Measurements from ENCODE around the gene TMEM39A. TPM values are rescaled to one million over a fixed set of nuclear protein-coding genes. Genes with fewer than 3 reads are reported as not detected.

The TMEM39A gene
- total RNA-seq = 10 to 100 TPM; 35.4 to 59.5 (median 38.7) TPM
- total RNA-seq (2013) = 30.3 TPM
- 29.7 to 65.2 (median 41.8) reads per million in 29 experiments for total RNA-seq

DNA sequence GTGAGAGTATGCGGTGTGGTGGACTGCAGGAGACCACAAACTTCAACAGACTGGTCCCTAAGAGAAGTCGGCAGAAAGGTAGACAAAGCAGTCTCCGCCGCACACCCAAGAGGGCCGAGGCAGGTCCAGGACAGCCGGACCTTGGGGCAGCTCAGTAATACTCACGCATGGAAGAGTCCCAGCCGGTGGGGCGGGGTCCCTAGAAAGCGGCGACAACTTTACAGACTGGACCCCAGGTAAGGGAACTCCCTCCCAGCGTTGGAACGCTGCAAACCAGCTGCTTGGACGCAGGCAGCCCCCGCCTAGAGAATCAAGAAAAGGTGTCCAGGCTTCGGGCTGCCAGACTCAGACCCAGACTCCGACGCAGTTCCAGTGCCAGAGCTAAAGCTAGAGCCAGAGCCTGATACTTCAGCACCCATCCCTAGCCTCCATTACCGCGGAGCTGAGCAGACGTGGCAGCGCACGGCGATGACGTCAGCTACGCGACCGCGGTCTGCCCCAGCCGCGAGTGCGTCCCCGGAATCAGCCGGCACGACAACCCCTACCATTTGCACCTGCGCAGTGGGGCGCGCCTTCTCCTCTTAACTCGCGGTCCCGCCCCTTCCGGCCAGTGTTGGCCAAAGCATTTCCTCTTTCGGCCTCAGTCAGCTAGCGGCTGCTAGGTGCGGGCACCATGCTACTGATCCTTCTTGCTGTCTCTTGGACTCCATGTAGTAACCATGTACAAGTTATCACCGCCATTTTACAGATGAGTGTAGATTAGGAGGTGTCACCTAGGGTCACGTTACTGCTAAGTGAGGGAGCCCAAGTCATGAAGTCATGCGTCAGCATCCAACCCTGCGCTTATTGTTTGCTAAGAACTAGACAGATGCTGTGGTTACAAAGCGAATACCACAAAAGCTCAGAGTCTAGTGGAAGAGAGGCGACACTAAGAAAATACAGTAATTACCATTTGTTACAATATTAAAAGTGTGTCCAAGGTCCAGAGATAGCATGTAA lies at the start of gene TMEM39A:
Gene TMEM39A, minus strand, starts transcription at position 445 of the 999 bp plus-strand sequence. CDS start 1,541 bp downstream, outside the sequence.
- H3K27me3 ChIP-seq (replicated peaks in 1 of 2; ENCODE audit: control insufficient read depth in 2 of 2, extremely low read depth in 1 of 2, insufficient read depth in 2 of 2, low read length in 1 of 2) = no peaks in the 10 kb centered on the region
- POLR2A ChIA-PET = interaction anchor here (0.5 to 3.1 kb wide), 28 partner anchors 8 to 886 kb away, joined by 3 to 32 read pairs (median 4); partner anchors contain the start of genes TIMMDC1 (in 2 of the 2), ARHGAP31 (in 1 of the 2), B4GALT4 (in 1 of the 2) and LRRC58 (in 1 of the 2)
- Mint-ChIP-seq H3K9me3 (peaks cover 0 to 5% (median 0%) of the 10 kb centered on the region in 3 donors), H3K27ac (peak within 1 kb of the TSS; percentile 97 to 98), H3K4me3 (peak within 1 kb of the TSS; percentile 94 to 96 (median 94)), H3K27me3 (no peaks in the 10 kb centered on the region), H3K4me1 (peaks cover 37 to 50% (median 41%) of the 10 kb centered on the region in 3 donors), H3K36me3 (peaks cover 18% of the 10 kb centered on the region)
- no peaks in the 10 kb centered on the region for H3K9me3 ChIP-seq
- DNase-seq = peak; percentile 97 to 100 (median 98)
- peak within 1 kb of the TSS; percentile 97 to 99 for H3K4me3 ChIP-seq (ENCODE audit: control insufficient read depth in 1 of 2, extremely low read depth in 1 of 2, low read length in 1 of 2)
- peak; percentile 84 to 92 (median 89) for ATAC-seq (replicated peaks in 1 of 4)
- H3K36me3 ChIP-seq (ENCODE audit: control insufficient read depth in 2 of 2, extremely low read depth in 1 of 2, insufficient read depth in 1 of 2, low read length in 1 of 2) = peaks cover 0 to 28% of the 10 kb centered on the region in 2 donors
- WGBS (ENCODE audit: insufficient coverage) = under 1% methylated on average over 43 of the region's 51 CpGs
- peaks cover 10 to 23% of the 10 kb centered on the region in 2 experiments for H3K4me1 ChIP-seq (ENCODE audit: control insufficient read depth in 1 of 2, extremely low read depth in 1 of 2, insufficient read depth in 2 of 2, low read length in 2 of 2)
- peak within 1 kb of the TSS; percentile 88 for H3K27ac ChIP-seq (ENCODE audit: low read length)
- CTCF ChIA-PET = interaction anchor here (0.6 to 1.7 kb wide), 4 partner anchors 10 to 887 kb away, joined by 3 to 4 read pairs (median 3); no protein-coding TSS in a partner anchor

DNA sequence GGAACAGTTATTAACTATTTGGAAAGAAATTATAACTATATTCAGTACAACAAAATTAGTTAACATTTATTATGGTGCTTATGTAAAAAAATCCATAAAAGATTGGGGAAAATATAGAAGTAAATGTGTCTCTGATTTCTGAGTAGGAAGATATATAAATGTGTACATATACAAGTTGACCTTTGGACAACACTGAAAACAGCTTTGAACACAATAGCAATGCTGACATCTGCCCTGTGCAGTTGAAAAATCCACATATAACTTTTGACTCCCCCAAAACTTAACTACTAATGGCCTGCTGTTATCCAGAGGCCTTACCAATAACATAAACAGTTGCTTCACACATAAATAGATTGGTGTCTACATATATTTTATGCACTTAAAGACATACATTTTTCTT lies 47.3 kb upstream of the TMEM39A start:
- no peak for DNase-seq
- Mint-ChIP-seq H3K9me3 (no peaks in the 10 kb centered on the region), H3K4me3 (no peak overlapping the region), H3K36me3 (peaks cover 64% of the 10 kb centered on the region), H3K27ac (no peak overlapping the region), H3K27me3 (no peaks in the 10 kb centered on the region), H3K4me1 (peaks cover 24 to 30% (median 24%) of the 10 kb centered on the region in 3 donors)
- Histone ChIP-seq H3K27ac (ENCODE audit: low read length) (no peak overlapping the region), H3K9me3 (no peaks in the 10 kb centered on the region), H3K4me1 (ENCODE audit: control insufficient read depth in 1 of 2, extremely low read depth in 1 of 2, insufficient read depth in 2 of 2, low read length in 2 of 2) (peaks cover 0 to 9% of the 10 kb centered on the region in 2 experiments), H3K27me3 (replicated peaks in 1 of 2; ENCODE audit: control insufficient read depth in 2 of 2, extremely low read depth in 1 of 2, insufficient read depth in 2 of 2, low read length in 1 of 2) (no peaks in the 10 kb centered on the region), H3K4me3 (ENCODE audit: control insufficient read depth in 1 of 2, extremely low read depth in 1 of 2, low read length in 1 of 2) (no peak overlapping the region), H3K36me3 (ENCODE audit: control insufficient read depth in 2 of 2, extremely low read depth in 1 of 2, insufficient read depth in 1 of 2, low read length in 1 of 2) (peaks cover 5 to 55% of the 10 kb centered on the region in 2 donors)
- CTCF ChIA-PET = interaction anchor here in 1 of 2 donors (0.7 kb wide), 1 partner anchor 946 kb away, joined by 3 read pairs; no protein-coding TSS in a partner anchor
- POLR2A ChIA-PET = no interaction called here
- ATAC-seq (replicated peaks in 1 of 4) = no peak

- Histone ChIP-seq H3K27me3 (replicated peaks in 1 of 2; ENCODE audit: control insufficient read depth in 2 of 2, extremely low read depth in 1 of 2, insufficient read depth in 2 of 2, low read length in 1 of 2) (no peaks in the 10 kb centered on the region), H3K4me3 (ENCODE audit: control insufficient read depth in 1 of 2, extremely low read depth in 1 of 2, low read length in 1 of 2) (no peak overlapping the region), H3K36me3 (ENCODE audit: control insufficient read depth in 2 of 2, extremely low read depth in 1 of 2, insufficient read depth in 1 of 2, low read length in 1 of 2) (peaks cover 5 to 41% of the 10 kb centered on the region in 2 donors), H3K27ac (ENCODE audit: low read length) (peak overlapping the region; percentile 24), H3K9me3 (no peaks in the 10 kb centered on the region), H3K4me1 (ENCODE audit: control insufficient read depth in 1 of 2, extremely low read depth in 1 of 2, insufficient read depth in 2 of 2, low read length in 2 of 2) (peaks cover 0 to 9% of the 10 kb centered on the region in 2 experiments)
- POLR2A ChIA-PET = interaction anchor here in 1 of 2 donors (0.6 kb wide), 1 partner anchor 35 kb away, joined by 3 read pairs; no protein-coding TSS in a partner anchor
- Mint-ChIP-seq H3K4me3 (no peak overlapping the region), H3K36me3 (peaks cover 57% of the 10 kb centered on the region), H3K9me3 (no peaks in the 10 kb centered on the region), H3K4me1 (peaks cover 29 to 34% (median 29%) of the 10 kb centered on the region in 3 donors), H3K27ac (peak overlapping the region in 1 of 2 donors; percentile 42), H3K27me3 (no peaks in the 10 kb centered on the region)
- no CpG with 5 or more reads among the region's 1 CpG for WGBS (ENCODE audit: insufficient coverage)
- peak in 1 of 35 experiments; percentile 21 for DNase-seq
- CTCF ChIA-PET = interaction anchor here in 1 of 2 donors (1.0 kb wide), 1 partner anchor 10 kb away, joined by 4 read pairs; the partner anchor contains the start of gene TIMMDC1
- no peak for ATAC-seq (replicated peaks in 1 of 4)
Measured at GRCh38 chr3:119508172-119508845, 44.9 kb upstream of the TMEM39A start.

GRCh38 chr3:119507404-119507803 lies 44.0 kb upstream of the TMEM39A start:
- Mint-ChIP-seq H3K4me3 (peak overlapping the region in 1 of 3 donors; percentile 12), H3K36me3 (peaks cover 50% of the 10 kb centered on the region), H3K9me3 (no peaks in the 10 kb centered on the region), H3K4me1 (peaks cover 29 to 34% (median 33%) of the 10 kb centered on the region in 3 donors), H3K27ac (peak overlapping the region in 1 of 2 donors; percentile 1), H3K27me3 (no peaks in the 10 kb centered on the region)
- CTCF ChIA-PET = no interaction called here
- WGBS (ENCODE audit: insufficient coverage) = no CpG with 5 or more reads among the region's 2 CpGs
- ATAC-seq (replicated peaks in 1 of 4) = no peak
- POLR2A ChIA-PET = interaction anchor here (0.6 to 0.8 kb wide), 2 partner anchors 9 to 39 kb away, joined by 3 to 4 read pairs; partner anchors contain the start of gene TIMMDC1 (in 1 of the 2)
- Histone ChIP-seq H3K36me3 (ENCODE audit: control insufficient read depth in 2 of 2, extremely low read depth in 1 of 2, insufficient read depth in 1 of 2, low read length in 1 of 2) (peaks cover 5 to 34% of the 10 kb centered on the region in 2 donors), H3K27me3 (replicated peaks in 1 of 2; ENCODE audit: control insufficient read depth in 2 of 2, extremely low read depth in 1 of 2, insufficient read depth in 2 of 2, low read length in 1 of 2) (no peaks in the 10 kb centered on the region), H3K4me1 (ENCODE audit: control insufficient read depth in 1 of 2, extremely low read depth in 1 of 2, insufficient read depth in 2 of 2, low read length in 2 of 2) (peaks cover 0 to 9% of the 10 kb centered on the region in 2 experiments), H3K4me3 (ENCODE audit: control insufficient read depth in 1 of 2, extremely low read depth in 1 of 2, low read length in 1 of 2) (no peak overlapping the region), H3K27ac (ENCODE audit: low read length) (no peak overlapping the region), H3K9me3 (no peaks in the 10 kb centered on the region)
- no peak for DNase-seq

- DNase-seq (no peak), ATAC-seq (replicated peaks in 1 of 4) (no peak)
- peaks cover 5 to 34% of the 10 kb centered on the region in 2 donors for H3K36me3 ChIP-seq (ENCODE audit: control insufficient read depth in 2 of 2, extremely low read depth in 1 of 2, insufficient read depth in 1 of 2, low read length in 1 of 2)
- H3K4me1 ChIP-seq (ENCODE audit: control insufficient read depth in 1 of 2, extremely low read depth in 1 of 2, insufficient read depth in 2 of 2, low read length in 2 of 2) = peaks cover 0 to 9% of the 10 kb centered on the region in 2 experiments
- Mint-ChIP-seq H3K27ac (peak overlapping the region; percentile 50 to 61), H3K27me3 (no peaks in the 10 kb centered on the region), H3K4me1 (peaks cover 29 to 37% (median 36%) of the 10 kb centered on the region in 3 donors), H3K36me3 (peaks cover 50% of the 10 kb centered on the region), H3K4me3 (peak overlapping the region; percentile 12 to 40 (median 18)), H3K9me3 (no peaks in the 10 kb centered on the region)
- 53% methylated on average over 3 of the region's 4 CpGs for WGBS (ENCODE audit: insufficient coverage)
- H3K27ac ChIP-seq (ENCODE audit: low read length) = no peak overlapping the region
- no peaks in the 10 kb centered on the region for H3K9me3 ChIP-seq
- CTCF ChIA-PET = no interaction called here
- H3K27me3 ChIP-seq (replicated peaks in 1 of 2; ENCODE audit: control insufficient read depth in 2 of 2, extremely low read depth in 1 of 2, insufficient read depth in 2 of 2, low read length in 1 of 2) = no peaks in the 10 kb centered on the region
- POLR2A ChIA-PET = interaction anchor here in 1 of 2 donors (0.8 kb wide), 1 partner anchor 8 kb away, joined by 3 read pairs; the partner anchor contains the start of gene TIMMDC1
- H3K4me3 ChIP-seq (ENCODE audit: control insufficient read depth in 1 of 2, extremely low read depth in 1 of 2, low read length in 1 of 2) = no peak overlapping the region
Measured at GRCh38 chr3:119506631-119507030, 43.2 kb upstream of the TMEM39A start.
